ENCODE measurements around the gene HIVEP3. TPM values are rescaled to one million over a fixed set of nuclear protein-coding genes. Genes with fewer than 3 reads are reported as not detected.
"Not testable (repeated sequence)": the region's sequence is repeated elsewhere in the genome, so short reads cannot be mapped to it uniquely, and the experiment has no call there.

Gene HIVEP3
- total RNA-seq, 4 donors from 2014 or later: 4.6 to 8.3 (median 6.5) TPM

DNA sequence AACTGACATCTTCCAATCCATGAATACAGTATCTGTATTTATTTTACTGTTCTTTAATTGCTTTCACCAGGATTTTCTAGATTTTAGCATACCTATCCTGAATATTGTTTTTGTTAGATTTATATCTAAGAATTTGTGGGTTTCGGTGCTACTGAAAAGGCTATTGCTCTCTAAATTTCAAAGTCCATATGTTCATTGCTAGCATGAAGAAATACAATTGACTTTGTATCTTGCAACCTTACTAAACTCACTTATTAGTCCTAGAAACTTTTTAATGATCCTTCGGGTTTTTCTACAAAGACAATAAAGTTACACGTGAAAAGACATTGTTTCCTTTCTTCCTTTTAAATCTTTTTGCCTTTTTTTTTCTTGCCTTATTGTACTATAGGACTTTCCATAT, 12.9 kb upstream of the HIVEP3 start:
- Histone ChIP-seq H3K27me3 (no peaks in the 10 kb centered on the region), H3K36me3 (no peaks in the 10 kb centered on the region), H3K9me3 (no peaks in the 10 kb centered on the region), H3K4me3 (no peak overlapping the region), H3K4me1 (no peaks in the 10 kb centered on the region), H3K27ac (no peak overlapping the region)
- no peak for DNase-seq
- TF ChIP-seq POLR2A (IDR thresholded peaks at IDR 0.05): no peak
- TF ChIP-seq, protein P1, sequence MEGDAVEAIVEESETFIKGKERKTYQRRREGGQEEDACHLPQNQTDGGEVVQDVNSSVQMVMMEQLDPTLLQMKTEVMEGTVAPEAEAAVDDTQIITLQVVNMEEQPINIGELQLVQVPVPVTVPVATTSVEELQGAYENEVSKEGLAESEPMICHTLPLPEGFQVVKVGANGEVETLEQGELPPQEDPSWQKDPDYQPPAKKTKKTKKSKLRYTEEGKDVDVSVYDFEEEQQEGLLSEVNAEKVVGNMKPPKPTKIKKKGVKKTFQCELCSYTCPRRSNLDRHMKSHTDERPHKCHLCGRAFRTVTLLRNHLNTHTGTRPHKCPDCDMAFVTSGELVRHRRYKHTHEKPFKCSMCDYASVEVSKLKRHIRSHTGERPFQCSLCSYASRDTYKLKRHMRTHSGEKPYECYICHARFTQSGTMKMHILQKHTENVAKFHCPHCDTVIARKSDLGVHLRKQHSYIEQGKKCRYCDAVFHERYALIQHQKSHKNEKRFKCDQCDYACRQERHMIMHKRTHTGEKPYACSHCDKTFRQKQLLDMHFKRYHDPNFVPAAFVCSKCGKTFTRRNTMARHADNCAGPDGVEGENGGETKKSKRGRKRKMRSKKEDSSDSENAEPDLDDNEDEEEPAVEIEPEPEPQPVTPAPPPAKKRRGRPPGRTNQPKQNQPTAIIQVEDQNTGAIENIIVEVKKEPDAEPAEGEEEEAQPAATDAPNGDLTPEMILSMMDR (IDR thresholded peaks at IDR 0.05): no peak

DNA sequence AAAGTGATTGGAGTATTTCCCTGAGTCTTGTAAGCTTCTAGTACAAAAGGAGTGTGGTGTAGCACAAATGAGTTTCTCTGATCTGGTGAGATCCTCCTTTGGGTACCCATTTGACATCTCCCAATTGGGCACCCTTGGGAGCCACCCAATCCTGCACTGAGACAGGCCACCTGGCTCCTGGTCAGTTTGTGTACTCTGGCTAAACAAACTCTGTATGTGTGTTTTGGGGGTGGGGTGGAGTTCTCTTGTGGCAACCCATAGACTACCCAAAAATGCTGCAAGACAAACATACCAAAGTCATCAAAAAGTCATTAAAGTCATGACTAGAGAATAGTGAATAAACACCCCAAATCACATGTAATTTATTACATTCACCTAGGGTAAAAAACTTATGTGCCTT, 8.4 kb upstream of the HIVEP3 start:
- H3K36me3 ChIP-seq: no peaks in the 10 kb centered on the region
- no peak overlapping the region for H3K4me3 ChIP-seq
- TF ChIP-seq POLR2A (IDR thresholded peaks at IDR 0.05): no peak
- TF ChIP-seq, protein P1 (IDR thresholded peaks at IDR 0.05): no peak
- no peak for DNase-seq
- no peaks in the 10 kb centered on the region for H3K9me3 ChIP-seq
- H3K27ac ChIP-seq: no peak overlapping the region
- no peaks in the 10 kb centered on the region for H3K27me3 ChIP-seq
- no peaks in the 10 kb centered on the region for H3K4me1 ChIP-seq

DNA sequence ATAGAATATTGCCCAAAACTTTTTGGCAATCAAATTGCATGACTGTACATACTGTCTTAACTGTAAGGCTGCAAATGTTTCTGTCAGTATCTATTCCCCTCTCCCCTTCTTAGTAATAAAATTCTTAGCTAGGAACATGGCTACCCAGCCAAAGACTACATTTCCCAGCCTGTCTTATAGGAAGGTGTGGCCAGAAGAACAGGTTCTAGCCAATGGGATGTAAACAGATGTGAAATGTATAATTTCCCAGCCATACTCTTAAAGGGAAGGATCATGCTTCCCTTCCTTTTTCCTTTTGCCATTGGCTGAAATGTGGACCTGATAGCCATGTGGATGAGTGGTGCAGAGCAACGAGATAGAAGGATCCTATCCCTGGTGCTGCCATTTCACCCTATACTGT, 7.0 kb upstream of the HIVEP3 start:
- Histone ChIP-seq H3K4me3 (no peak overlapping the region), H3K27ac (no peak overlapping the region), H3K27me3 (no peaks in the 10 kb centered on the region), H3K36me3 (no peaks in the 10 kb centered on the region), H3K9me3 (no peaks in the 10 kb centered on the region), H3K4me1 (no peaks in the 10 kb centered on the region)
- no peak for DNase-seq
- TF ChIP-seq, protein P1 (IDR thresholded peaks at IDR 0.05): no peak
- no peak for TF ChIP-seq POLR2A (IDR thresholded peaks at IDR 0.05)

DNA sequence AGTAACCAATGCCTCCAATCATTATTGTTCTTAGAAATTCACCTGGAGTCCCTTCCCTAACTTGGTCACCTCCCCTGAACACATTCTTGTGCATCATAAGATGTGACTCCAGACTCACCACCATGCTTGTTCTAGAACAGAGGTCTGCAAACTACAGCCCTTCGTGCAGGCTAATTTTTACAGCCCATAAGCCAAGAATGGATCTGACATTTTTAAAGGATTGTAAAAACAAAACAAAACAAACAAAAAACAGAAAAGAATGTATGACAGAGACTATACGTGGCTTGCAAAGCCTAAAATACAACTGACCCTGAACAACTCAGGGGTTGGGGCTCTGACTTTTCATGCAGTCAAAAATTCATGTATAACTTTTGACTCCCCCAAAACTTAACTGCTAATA, 6.2 kb upstream of the HIVEP3 start:
- TF ChIP-seq POLR2A (IDR thresholded peaks at IDR 0.05): no peak
- TF ChIP-seq, protein P1 (IDR thresholded peaks at IDR 0.05): no peak
- H3K27ac ChIP-seq: no peak overlapping the region
- no peaks in the 10 kb centered on the region for H3K9me3 ChIP-seq
- no peak for DNase-seq
- H3K36me3 ChIP-seq: no peaks in the 10 kb centered on the region
- peaks cover 0 to 3% (median 0%) of the 10 kb centered on the region in 4 donors for H3K4me1 ChIP-seq
- no peaks in the 10 kb centered on the region for H3K27me3 ChIP-seq
- H3K4me3 ChIP-seq: no peak overlapping the region

DNA sequence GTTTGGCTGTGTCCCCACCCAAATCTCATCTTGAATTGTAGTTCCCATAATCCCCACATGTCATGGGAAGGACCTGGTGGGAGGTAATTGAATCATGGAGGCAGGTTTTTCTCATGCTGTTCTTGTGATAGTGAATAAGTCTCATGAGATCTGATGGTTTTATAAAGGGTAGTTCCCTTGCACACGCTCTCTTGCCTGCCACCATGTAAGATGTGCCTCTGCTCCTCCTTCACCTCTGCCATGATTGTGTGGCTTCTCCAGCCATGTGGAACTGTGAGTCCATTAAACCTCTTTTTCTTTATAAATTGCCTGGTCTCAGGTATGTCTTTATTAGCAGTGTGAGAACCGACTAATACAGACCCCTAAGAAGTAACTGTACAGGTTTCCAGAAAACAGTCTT, 2.5 kb upstream of the HIVEP3 start:
- H3K9me3 ChIP-seq, H3K4me3 ChIP-seq, H3K27ac ChIP-seq, H3K36me3 ChIP-seq, H3K27me3 ChIP-seq, DNase-seq: not testable (repeated sequence)
- H3K4me1 ChIP-seq: peaks cover 0 to 25% (median 8%) of the 10 kb centered on the region in 4 donors

DNA sequence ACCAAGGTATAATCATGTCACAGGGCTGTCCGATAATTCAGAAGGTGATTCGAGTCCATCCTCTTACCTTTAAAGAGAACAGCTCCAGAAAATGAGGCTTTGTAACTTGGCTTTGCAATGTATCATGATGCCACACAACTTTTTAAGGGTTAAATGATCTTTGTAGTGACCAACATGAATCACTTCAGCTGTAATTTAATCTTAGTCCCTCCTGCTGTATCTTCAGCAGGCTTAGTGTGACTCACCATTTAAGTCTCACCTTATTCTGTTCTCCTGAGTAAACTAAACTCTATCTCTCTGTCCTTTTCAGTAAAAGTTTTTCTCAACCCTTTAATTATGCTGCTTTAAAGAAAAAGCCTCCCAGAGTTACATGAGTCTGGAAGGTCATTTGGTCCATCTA, 1.9 kb upstream of the HIVEP3 start:
- DNase-seq: no peak
- peaks cover 0 to 25% (median 8%) of the 10 kb centered on the region in 4 donors for H3K4me1 ChIP-seq
- H3K9me3 ChIP-seq: no peaks in the 10 kb centered on the region
- TF ChIP-seq, protein P1 (IDR thresholded peaks at IDR 0.05): no peak
- no peak for TF ChIP-seq POLR2A (IDR thresholded peaks at IDR 0.05)
- no peaks in the 10 kb centered on the region for H3K27me3 ChIP-seq
- no peak overlapping the region for H3K4me3 ChIP-seq
- no peak overlapping the region for H3K27ac ChIP-seq
- H3K36me3 ChIP-seq: no peaks in the 10 kb centered on the region
